SW480 (cell line): ENCODE results near the gene CBFA2T2.
"Not testable (repeated sequence)": the region's sequence is repeated elsewhere in the genome, so short reads cannot be mapped to it uniquely, and the experiment has no call there.

Experiments used
- DNase-seq: peaks from one replicate; pipeline ENCODE4 v3.0.0-alpha.2; 2016; ENCODE audit warnings: low spot score

CBFA2T2 gene

DNA sequence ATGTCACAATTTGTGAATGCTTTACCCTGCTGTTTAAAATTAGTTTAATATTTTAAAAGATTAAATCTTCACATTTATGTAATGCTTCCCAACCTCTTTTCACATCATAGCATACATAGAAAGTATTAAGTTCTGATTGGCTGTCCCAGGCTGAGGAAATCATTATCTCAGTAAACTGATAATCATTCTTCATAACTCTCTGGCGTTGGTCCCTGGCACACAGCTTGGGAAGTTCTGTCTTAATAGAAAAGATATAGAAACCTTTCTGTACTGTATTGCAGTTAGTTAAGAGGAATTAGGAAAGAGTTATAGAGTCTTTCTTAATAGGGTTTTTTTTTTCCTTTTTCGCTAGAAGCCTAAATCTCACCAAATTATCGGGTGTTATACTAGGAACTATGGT is 85.4 kb downstream of the CBFA2T2 start:
- DNase-seq: no peak

DNA sequence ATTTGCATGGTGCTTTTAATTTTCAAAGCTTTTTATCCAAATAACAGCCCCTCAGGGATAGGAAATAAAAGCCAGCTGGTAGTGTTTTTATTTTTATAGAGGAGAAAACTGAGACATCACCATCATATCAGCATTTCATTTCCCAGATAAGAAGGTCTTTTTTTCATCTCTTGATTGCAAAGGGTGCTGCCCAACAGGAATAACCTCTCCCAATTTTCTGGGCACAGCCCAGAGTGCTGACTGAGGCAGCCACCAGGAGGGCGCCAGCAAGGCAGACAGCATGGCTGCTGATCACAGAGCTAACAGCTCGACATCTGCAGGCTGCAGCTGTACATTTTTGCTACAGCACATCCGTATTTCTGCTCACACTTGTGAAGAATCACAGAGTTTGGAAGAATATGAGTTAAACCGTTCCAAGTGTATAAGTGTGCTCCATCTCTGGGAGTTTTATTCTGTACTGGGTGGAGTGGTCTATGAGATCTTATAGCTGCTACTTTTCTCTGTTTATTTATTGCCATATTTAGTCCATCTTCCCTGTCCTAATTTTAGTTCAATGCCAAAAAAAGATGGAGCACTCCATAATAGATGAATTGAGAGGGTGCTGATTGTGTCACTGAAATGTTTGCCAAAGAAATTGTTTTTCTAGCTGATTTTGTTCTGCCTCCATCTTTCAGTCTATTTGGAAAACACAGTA is 86.7 kb downstream of the CBFA2T2 start:
- DNase-seq: no peak

DNA sequence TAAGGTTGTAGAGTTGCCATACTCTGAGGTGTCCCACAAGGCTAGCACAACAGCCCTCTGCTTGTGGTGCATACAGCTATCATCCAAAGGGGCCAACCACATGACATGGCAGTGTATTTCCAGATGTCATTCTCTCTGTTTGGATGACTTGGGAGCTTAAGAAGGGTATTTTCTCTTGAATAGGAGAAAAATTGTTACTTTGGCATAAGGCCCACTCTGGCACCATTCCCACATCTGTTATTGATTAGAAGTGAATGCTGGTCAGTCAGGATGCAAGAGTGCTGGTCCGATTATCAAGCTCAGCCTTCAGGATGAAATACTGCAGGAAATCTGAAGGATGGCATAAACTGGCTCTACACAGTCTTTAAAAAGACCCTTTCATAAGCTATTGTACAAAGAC is 88.6 kb downstream of the CBFA2T2 start:
- no peak for DNase-seq

DNA sequence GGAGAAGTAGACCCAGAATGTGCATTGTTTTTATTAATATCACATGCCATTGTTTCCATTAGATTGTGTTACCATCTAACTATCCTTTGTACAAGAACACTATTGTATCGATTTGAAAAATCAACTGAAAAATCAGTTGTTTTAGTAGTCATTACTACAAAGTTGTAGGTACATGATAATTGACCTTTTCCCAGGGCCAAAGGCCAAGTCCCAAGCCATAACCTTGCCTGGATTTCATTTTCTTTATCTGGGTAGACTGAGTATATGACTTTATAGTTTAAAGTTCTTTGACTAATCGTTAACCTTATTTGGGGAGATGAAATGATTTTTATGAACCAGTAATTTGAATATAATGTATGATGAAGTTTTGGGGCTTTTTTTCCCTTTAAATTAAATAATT is 93.2 kb downstream of the CBFA2T2 start:
- DNase-seq: no peak

DNA sequence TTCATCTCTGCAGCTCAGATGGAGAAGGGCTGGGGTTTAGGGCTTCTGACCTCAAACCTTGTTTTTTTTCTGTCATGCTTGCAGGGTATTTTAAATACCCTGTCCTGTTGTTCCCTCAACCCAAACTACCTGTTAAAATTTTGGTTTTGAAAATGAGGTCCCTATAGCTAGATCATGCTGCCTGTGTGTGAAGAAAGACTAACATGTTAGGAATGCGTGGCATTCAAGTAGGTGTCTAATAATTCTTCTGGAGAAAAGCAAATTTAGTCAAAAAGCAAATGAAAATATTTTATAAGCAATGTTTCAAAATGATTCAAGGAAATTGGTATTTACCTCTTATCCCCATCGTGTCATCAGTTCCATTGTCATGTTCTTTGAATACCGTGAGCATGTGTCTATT is 95.1 kb downstream of the CBFA2T2 start:
- no peak for DNase-seq

DNA sequence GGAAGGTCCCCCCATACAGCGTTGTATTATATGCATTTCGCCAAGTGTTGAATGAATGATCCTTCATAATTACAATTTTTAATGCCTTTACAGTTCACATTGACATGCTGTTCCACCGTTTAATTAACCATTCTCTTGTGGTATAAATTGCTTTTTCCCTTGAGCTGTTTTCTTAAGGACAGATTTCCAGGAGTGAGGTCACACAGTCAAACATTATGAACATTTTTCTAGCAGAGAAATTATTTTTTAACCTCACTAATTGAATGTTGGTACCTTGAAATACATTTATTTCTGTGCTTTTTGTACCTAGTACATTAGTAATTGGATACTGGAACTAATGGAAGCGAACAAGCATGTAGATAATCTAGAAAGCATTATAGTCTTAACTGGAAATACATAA is 95.5 kb downstream of the CBFA2T2 start:
- DNase-seq: no peak

DNA sequence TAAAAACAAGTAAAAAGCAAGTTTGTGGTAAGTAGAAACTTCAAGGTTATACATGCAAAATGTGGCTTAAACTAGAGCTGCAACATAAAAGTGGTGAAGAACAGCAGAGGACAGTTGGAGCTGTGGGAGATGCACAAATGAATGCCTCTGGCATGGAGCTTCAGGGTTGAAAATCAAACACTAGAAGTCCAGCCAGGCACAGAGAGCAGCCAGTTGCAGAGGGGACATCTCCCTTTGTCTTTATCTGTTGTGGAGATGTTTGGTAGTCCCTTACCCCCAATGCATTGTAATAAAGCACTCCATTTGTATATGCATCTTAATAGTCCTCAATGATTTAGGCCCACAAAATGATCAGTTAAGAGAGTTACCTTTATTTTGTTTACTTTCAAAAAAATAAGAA is 99.2 kb downstream of the CBFA2T2 start:
- DNase-seq: no peak

DNA sequence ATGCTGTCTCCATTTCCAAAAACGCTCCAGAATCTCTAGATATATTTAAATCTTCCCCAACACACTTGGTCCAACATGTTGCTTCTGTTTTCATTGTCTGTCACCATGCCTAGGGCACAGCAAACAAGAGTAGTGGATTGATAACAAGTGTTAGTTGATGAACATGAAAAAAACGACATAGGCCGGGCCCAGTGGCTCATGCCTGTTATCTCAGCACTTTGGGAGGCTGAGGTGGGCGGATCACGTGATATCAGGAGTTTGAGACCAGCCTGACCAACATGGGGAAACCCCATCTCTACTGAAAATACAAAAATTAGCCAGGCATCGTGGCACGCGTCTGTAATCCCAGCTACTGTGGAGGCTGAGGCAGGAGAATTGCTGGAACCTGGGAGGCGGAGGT is 102.0 kb downstream of the CBFA2T2 start:
- DNase-seq: not testable (repeated sequence)

DNA sequence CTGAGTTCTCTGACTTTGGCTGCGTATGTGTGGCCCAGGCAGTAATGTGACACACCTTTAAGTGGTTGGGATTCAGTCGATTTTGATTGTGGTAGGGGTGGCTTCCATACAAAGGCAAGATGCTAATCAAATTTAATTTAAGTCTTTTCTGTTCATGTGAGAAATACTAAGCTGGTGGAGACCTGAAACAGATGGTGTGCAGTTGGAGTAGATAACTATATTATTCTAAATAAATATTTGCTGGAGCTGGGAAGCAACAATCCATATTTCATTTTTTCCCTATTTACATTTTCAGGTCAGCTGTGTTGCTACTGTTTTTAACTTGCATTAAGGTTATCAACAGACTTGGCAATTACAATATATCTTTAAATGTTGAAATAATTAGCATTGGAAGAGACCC is 104.8 kb downstream of the CBFA2T2 start:
- no peak for DNase-seq

DNA sequence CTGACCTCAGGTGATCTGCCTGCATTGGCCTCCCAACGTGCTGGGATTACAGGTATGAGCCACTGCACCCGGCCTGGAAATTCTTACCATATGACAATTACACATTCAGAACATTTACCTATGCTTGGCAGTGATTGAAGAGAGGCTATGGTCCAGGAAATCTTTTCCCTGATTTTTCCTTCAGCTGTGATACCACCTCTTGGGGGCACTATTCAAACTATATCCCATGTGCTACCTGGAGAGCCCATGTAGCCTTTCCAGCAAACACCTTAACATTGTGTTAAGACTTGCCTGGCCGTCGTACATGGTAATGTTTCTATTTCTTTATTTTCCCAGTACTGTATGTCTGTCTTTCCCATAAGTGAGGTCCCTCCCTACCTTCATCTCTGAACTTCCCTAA is 110.5 kb downstream of the CBFA2T2 start:
- no peak for DNase-seq

DNA sequence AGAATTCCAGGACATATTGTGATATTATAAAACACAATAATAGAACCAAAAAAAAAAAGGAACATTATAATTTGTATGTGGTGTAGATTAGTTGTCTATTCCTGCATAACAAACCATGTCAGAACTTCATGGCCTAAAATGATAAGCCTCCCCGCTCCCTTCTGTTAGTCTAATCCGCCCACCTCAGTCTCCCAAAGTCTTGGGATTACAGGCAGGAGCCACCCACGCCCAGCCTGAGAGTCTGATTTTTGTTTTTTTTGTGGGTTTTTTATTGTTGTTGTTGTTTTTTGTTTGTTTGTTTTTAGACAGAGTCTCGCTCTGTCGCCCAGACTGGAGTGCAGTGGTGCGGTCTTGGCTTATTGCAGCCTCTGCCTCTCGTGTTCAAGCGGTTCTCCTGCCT is 111.1 kb downstream of the CBFA2T2 start:
- DNase-seq: no peak

DNA sequence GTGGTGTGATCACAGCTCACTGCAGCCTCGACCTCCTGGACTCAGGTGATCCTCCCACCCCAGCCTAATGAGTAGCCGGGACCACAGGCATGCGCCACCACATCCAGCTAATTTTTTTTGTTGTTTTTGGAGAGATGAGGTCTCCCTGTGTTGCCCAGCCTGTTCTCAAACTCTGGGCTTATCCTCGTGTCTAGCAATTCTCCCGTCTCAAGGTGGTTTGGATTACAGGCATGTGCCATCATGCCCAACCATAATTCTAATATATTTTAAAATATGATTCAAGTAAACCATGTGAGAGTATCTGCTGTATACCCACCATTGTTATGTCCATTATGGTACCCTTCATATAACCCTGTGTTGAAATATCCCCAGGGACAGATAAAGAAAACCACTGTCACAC is 112.0 kb downstream of the CBFA2T2 start:
- DNase-seq: no peak

DNA sequence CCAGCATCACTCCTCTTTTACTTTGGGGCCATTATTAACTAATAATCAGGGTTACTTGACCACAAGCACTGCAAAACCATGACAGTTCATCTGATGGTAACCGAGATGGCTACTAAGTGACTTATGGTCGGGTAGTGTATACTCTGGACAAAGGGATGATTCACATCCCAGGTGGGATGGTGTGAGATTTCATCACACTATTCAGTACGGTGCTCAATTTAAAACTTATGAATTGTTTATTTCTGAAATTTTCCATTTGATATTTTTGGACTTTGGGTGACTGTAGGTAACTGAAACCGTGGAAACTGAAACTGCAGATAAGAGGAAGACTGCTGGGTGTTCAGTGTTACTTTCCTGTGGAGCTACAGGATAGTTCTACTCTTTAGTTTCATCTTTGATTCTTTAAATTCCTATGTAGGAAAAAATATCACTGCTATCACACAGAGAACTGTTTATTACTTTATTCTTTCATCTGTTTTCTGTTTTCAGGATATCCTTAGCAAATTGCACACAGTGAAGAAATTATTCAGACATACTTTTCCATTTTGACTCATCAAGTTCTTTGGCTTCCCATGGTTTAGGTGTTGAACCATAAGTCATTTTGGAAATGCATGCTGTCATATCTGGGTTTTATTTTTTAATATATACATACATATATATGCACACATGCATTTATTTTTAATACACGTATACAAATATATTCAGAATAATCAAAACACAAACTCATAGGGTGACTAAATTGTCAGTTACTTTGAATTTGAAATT is 113.1 kb downstream of the CBFA2T2 start:
- no peak for DNase-seq

DNA sequence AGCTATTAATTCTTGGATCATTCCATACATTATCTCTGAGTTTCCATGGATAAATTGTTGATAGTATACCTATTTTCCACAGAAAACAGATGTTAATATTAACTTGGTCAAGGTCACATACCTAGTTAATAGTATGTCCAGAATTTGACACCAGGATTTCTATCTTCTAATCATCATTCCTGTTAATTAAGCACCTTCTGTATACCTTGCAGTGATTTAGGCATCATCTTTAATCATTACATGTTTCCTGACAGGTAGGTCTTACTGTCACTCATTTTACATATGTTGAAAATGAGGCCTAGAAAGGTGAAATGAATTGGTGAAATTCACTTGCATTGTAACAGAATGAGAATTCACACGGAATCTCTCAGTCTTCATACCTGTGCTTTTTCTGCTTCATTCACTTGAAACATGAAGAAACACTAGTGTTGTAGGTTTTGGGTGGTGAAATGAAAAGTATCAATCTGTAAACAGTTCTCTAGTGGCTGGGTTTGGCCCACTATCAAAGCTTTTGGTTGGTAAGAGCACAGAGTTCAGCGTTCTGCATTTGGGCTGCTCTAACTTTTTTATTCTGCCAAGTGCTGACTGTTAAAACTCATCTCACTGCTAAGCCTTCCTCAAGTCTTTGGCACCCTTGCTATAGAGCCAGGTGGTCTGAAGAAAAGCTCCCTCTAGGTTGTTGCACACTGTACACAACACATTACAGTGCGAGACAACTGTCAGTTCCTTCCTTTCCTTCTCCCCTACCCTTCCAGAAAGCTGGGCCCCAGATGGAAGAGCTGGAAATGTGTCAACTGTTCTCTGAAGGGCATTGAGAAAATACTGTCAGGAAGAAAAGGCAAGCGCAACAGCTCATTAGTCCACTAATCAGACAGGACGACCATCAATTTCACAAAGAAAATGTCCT is 114.4 kb downstream of the CBFA2T2 start:
- no peak for DNase-seq

DNA sequence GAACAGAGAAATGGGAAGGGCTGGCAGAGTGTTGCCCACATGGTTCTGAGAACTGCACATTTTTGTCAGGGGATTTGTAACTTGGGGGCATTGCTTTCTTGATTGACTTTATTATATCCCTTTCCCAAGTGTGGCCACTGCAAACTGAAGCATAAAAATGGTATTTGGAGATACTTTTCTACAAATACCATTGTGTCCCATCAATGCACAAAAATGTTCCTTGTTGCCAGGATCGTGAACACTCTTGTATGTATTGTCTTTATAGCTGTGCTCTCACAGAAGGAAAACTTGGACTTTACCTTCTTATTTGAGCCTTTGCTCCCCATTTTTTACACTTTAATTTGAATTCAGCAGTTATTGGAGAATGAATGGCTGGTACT is 115.1 kb downstream of the CBFA2T2 start:
- no peak for DNase-seq

DNA sequence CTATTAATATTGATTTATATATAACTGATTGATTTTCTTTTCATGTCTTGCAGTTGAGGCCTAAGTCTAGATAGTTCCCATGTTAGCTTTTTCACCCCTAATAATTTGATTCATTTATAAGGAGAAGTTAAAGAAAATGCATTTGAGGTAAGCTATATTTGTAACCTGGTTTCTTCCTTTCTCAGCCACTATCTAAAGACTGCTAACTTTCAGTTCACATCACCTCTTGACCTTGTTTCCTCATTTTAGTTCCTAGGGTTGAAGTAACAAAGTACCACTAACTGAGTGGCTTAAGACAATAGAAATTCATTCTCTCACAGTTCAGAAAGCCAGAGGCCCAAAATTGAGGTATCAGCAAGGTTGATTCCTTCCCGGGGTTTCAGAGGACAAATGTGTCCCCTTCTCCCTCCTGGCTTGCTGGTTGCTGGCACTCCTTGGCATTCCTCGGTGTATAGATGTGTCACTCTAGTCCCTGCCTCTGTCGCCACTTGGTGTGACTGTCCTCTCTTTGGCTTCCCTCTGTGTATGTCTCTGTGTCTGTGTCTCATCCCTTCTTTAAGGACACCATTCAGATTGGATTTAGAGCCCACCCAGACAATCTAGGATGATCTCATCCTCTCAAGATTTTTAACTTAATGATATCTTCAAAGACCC is 116.3 kb downstream of the CBFA2T2 start:
- DNase-seq: no peak

DNA sequence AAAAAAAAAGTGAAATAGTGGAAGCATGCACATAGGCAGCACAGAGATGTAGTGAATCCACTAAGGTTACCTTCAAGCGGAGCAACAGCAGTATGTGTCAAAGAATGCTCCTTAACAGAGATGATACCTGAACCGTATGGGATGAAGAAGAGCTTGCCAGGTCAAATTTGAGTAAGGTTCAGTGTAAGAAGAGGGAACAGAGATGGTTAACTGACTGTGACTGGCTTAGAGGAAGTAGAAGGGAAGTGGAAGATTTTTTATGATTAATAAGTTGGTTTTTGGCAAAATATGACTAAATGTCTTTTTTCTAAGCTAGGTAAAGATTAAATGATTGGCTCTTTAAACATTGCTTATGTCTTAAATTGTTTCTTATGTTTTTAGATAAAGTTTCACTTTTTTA is 119.6 kb downstream of the CBFA2T2 start:
- DNase-seq: no peak

DNA sequence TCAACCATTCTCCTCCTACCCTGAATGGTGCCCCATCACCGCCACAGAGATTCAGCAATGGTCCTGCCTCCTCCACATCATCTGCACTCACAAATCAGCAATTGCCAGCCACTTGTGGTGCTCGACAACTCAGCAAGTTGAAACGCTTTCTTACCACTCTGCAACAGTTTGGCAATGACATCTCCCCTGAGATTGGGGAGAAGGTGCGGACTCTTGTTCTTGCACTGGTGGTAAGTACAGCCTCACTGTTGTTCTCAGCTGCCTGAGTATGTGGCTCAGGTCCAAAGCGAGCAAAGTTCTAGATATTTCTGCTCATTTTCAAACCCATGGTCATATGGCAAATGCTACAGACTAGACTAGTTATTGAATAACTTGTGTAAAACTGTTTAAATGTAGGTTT is 121.2 kb downstream of the CBFA2T2 start:
- no peak for DNase-seq

DNA sequence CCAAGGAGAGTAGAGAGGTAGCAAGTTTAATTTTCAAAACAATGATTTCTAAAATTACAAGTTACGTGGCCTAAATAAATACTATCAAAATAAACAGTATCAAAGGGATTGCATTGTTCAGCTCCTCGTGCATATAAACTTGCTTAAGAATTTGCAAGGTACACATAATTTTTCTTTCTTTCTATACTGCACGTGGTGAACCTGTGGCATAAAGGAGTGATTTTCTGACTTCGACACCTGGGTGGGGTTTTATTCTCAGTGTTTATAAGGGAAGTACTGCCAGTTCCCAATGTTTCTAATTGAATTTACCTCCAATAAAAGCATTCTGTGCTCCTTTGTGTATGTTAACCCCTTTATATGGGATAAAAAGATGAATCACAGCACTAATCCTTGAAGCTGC is 122.1 kb downstream of the CBFA2T2 start:
- DNase-seq: no peak

DNA sequence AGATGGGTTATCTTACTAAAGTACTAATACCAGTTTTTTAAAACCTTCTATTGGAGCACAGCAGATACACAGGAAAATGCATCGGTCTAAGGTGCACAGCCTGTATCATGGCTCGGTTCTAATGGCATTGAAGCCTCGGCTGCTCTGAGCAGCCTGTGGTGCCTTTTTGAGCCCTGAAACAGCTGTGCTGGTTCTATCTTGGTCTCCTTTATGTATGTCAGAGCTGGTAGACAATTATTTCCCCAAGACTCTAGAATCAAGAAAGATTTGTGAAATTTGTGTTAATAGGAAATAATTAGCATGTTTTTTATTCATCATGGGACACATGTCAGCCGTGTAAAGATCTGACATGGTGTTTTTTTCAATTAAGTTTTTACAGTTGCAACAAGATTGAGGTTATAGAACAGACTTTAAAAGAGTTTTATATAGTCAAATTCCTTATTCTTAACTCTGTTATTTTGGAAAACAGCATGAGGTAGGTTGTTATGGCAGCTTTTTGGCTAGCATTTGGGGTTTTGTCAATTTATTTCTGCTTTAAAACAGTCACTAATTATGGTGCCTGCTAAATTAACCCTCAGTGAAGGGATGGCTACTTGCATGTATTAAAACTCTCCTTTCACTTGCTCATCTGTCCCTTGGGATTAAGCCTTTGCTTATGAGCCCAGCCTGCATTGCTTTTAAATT is 132.0 kb downstream of the CBFA2T2 start:
- DNase-seq: no peak

DNA sequence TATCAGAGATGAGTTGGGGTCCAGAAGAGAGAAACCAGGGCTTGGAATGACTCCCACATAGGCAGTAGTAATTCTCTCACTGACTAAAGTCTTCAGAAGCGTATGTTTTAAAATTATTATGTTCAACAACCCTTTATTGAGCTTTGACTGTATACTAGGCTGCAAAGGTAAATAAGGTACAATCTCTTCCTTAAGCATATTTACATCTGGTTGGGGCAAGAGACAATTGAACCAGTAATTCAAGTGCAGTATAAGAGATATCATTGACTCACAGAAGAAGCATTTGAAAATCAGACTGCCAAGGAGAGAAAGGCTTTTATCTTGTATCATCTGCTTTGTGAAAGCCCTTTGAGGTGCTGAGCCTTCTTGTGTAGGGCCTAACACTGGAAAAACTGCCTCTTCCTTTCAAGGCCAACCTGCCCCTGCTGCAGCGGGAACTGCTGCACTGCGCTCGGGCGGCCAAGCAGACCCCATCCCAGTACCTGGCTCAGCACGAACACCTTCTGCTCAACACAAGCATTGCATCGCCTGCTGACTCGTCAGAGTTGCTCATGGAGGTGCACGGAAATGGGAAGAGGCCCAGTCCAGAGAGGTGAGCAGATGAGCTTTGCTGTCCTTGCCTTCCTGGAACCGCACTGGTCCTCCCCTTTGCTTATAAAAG is 132.9 kb downstream of the CBFA2T2 start:
- DNase-seq: no peak
